Superior temporal gyrus (tissue), 1 donor: ENCODE results near the gene HOXA7.

Source experiments
- DNase-seq: peaks from one replicate; pipeline ENCODE4 v3.0.0-alpha.2; 2016; ENCODE audit errors: extremely low spot score

The HOXA7 gene

DNA sequence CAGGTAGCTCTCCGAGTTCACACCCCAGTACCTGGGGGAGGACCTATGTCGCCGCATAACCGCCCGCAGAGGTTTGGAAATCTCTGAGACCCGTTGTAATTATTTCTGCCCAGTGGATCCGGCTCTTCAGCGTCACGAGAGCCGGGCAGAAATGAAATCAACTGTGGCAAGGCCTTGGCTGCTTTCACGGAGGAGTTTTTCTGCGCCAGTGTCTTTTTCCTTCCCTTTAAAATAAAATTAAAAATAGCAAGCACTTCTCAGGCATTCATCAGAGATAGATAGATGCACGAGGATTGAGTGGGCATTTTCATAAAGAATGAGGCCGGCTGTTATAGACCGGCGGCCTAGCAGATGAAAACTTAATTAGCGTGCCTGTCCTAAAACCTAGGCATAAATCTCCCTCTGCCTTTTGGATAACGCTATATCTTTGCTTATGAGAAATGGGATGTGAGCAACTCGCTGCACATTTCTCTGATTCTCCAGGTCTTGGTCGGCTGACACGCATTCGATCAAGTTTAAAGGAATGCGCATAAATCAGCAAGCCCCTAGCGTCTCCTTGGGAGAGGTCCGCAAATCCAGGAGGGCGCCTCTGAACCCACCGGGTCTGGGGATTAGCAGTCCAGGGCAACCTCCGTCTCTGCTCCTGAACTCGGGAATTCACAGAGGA is 37.0 kb upstream of the HOXA7 start:
- no peak for DNase-seq

DNA sequence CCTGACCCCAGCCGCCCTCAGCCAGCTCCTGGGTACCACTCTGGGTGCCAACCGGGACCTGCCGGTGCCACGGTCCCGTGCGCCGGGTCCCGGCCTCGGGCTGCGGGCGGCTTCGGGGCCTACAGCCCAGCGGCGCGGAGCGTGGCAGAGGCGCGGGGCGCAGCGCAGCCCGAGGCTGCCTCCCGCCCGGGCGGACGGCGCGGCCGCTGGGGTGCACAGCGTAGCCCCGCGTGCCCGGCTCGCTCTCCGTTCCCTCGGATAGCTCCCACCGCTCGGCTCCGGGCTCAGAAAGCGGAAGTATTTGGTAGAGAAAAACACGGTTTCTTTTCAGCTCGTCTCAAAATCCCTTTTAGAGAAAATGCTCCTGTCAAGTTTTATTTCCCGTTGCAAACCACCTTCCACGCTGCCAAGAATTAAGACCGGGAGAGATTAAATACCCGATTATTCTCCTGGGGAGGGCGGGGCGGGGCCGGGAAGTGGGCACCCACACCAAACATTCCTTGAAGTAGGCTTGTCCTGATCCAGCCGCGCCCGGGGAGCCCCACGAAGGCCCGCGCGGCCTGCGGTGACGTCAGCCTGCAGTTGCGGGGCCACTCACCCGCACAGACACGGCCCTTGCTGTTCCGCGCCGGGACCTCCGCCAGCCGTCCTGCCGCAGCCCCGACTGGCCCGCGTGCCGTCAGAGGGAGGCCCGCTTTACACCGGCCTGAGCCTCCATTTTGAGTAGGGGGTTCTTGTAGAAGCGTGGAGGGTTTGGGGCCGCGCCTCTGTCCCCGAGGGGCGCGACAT is 36.3 kb upstream of the HOXA7 start:
- no peak for DNase-seq

DNA sequence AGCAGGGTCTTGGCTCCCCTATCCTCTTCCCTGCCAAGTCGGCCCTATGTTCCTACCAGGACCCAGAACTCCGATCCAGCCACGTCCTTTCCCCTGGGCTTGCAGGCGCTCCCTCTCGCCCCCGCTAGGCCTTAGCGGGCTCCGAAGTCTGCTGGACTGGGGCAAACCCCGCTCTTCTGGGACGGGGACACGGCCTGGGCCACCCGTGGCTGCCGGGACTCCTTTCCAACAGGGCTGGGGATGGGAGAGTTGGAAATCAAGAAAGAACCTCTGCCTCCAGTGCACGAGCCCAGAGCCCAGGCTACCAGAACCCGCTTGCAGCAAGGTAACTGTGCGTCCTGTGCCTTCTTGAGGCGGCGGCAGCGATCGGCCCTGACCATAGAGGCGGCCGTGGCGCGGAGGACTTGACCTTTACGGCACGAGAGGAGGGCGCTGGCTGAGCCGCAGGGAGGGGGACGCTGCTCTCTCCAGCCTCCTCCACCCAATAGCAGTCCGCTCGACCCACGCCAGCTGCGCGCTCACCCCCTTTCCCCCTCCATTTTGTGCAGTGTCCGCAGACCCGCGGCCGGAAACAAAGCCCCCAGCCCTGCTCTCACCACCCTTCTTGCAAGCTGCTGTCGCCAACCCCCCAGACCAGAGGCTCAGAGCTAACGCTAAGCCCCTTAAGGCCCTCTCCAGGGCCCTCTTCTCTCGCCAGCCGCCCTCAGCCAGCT is 35.5 kb upstream of the HOXA7 start:
- no peak for DNase-seq

DNA sequence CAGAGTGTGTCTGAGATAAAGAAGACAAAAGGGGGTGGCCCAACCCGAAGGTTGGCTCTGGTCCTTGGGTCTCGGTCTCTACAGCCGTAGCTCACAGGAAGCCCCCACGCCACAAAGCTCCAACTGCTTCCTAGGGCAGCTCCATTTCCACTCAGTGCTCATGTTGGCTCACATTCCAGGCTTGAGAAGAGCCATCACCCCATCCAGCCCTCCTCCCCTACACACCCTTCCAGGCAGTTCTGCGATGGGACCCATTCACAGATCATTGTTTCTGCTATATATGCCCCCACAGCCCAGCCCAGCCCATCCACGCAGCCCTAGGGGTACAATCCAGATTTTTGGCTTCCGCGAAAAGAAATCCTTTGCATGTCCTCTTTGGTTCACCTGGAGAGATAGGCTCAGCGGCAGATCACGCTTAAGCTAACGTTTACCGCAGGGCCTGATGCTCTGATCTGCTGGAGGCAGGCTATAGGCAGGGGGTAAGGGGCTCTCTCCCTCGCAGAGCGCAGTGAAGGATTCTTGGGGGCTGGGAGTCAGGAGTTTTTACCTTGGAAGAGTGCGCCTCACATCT is 34.8 kb upstream of the HOXA7 start:
- no peak for DNase-seq

DNA sequence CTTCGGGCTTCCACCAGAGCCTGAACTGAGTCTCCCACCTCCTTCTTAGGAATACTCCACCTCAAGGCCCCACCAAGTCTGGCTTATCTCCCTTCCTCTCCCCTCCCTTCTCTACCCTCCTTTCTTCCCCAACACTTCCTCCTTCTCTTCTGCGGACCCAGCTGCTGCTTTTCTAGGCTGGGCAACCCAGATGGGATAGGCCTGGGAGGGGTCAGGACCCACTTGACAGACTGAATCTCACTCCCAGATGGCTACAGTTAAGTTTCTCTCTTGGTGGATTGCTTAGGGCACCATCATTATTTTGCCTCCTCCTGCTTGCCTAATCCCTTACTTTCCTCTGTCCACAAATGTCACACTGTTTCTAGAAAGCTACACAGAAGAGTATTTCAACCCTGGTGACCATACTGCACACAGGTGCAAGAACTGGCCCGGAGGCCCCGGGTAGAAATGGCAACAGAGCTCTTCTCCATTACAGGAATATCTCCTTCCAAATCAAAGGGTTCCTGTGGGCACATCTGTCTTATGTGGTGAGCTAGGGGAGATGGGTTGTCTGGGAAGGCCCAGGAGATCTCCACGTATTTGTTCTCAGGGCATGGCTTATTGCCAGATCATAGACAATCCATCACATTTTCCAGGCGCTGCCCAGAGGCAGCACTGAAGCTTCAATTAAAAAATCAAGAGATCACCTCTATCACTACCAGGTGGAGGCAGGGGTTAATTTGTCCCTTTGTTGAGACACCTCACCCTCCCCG is 33.7 kb upstream of the HOXA7 start:
- DNase-seq = no peak

DNA sequence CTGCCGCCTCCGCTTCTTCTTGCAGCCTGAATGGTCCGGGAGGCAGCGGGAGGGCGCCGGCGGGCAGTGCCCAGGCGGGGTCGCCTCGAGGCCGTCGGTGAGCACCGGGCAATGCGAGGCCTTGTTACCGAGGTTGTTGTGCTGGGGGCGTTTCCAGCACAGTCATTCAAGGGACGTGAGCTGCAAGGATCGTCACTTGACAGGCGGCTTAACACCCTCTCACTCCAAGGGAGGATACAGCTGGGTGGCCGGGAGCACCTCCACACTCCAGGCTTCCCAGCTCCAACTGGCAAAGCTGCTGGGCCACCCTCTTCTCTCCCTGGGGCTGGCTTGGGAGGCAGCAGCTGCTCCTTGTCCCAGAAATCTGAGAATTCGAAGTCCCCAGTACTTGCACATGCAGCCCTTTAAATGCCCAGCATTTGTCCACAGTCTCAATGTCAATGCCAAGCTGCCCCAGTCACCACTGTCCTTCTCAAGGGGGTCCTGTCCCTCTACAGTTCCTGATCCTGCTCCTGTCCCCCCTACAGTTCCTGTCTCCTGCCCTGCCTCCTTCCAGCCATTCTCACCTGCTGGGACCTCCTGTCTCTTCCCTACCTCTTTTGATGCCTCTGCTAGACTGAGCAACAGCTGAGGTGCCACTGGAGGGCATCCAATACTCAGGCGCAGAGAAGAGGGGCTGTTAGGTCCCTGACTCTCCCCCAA is 33.0 kb upstream of the HOXA7 start:
- no peak for DNase-seq

DNA sequence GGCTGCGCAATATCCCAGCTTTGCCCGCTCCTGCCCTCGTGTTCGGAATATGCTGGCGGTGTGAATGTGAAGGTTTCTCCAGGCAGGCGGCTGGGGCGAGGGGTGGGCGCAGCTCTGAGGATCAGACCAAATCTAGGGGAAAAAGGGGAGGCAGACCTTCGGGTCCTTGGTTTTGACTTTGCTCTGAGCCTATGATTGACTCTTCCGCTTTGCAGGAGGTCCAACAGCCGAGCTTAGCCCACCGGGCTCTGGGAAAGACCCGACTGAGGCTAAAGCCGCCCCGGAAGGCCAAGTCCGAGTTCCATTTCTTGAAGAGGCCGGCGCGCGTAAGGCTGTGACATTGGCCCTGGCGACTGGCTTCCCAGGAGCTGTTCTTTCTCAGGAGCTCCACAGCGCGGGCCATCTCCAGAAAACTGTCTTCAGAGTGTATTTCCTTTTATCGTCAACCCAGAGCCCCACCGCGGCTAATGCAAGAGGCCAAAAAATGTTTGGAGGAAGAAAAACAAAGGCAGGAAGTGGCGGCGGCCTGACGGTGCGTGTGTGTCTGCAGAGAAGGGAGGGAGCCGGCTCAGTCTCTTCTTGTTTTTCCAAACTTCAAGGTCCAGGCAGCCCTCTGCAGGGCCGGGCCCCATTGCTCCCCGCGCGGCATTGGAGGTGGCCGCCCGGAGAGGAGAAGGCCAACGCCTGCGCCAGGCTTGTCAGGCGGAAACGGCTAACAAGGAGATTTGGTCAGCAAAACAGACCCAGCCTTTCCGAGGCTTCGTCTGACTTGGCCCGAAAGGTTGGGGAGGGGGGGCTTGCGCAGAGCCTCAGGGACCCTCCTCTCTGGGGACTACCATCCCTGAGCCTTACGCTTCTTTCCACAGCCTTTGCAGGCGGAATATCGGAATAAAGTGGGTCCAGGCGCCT is 32.2 kb upstream of the HOXA7 start:
- no peak for DNase-seq

DNA sequence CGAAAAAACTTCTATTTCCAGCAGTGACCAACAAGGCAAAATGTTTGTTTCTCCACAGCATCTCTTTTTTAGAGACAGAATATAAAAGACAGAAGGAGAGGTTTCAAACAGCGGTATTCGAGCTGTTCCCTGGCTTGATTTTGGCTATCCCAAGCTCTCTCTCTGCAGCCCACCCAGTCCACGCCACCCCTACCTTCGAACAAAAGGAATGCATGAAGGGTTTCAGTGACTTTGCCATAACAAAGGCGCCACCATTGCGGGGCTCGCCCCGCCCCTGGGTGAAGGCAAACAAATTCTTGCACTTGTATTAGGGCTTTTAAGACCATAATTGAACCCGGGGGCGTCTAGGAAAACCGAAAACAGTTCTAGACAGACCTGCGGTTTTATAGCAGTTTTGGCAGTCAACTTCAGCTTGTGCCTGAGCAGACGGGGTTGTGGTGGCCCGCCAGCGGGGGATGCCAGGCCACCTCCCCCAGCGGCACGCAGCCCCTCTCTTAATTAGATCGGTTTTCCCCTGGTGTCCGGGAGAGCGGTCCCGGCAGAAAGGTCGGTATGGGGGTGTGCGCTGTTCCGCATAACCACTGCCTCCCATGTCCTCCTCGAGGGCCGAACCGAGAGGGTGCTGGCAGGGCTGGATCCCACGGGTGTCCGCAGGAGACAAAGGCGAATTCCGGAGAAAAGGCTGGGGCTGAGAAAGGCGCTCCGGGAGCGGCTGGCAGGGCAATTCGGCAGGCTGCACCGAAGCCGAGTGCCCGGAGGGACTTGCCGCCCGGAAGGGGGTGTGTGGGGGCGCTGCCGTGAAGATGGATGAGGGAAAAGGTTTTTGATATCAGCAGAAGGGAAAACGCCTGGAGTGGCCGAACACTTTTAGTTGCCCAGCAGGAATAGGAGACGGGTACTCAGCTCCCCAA is 31.3 kb upstream of the HOXA7 start:
- no peak for DNase-seq

DNA sequence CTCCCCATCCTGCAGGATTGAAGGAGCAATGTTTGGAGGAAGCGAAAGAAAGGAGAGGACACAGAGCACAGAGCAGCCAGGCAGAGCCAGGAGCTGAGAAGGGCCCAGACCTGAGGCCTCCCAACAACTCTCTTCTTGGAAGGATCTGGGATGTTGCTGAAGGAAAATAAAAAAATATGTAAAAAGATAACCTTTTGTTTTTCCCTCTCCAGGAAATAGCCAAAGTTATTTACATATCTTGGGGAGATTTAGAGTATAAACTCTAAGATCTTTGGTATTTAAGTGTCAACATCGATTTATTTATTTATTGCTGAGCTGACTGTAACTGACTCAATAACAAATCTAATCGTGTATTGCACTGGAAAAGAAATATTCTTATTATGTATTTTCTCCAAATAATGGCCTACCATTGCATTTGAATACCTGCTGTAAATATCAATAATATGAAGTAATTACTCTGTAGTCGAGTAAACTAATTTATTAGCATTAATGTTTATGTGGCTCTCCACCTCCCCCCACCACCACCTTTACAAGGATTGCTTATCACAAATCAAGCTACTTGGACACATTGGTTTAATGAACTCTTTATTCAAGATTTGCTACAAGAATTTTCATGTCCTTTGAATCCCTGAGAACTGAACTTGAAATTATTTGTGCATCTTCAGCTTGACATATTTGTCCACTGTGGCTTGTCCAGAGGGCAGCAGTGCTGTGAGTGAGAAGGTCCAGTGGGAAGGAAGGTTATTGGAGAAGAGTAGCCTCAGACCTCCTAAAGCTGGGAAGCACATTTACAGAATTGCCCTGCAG is 30.4 kb upstream of the HOXA7 start:
- DNase-seq = no peak

DNA sequence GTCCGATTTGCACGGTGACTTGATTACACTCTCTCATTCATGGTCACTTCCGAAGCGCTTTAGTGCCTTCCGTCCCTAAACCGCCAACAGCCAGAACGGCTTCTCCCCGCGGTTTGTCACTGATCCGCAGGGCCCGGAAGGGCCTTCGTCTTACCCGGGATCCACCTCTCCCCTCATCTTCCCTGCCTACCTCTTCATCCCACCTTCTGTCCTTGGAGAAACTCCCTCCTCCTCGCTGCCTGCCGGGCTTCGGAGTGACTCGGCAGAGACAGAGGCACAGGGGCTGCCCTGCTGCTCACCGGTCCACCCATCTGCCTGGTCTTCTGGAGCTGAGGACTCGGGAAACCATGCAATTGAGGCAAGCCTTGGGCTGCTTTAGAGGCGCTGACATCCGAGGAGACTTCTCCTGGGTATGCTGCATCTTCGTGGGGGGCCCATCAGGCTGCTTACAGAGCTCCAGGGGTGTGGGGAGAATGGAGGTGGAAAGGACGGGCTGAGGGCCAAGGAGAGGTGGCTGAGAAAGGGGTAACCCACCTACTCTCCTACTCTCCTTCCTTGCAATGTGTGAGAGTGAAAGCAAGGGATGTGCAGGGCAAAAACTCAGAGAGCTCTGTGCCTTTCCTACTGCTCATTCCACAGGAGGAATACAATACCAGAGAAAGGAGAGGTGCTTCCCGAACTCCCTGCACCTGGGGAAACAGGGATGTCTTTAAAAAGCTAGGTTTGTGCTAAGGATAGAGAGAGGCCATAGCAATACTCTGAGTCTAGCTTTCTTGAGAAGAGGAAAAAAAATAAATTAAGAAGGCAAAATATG is 29.6 kb upstream of the HOXA7 start:
- DNase-seq = no peak

DNA sequence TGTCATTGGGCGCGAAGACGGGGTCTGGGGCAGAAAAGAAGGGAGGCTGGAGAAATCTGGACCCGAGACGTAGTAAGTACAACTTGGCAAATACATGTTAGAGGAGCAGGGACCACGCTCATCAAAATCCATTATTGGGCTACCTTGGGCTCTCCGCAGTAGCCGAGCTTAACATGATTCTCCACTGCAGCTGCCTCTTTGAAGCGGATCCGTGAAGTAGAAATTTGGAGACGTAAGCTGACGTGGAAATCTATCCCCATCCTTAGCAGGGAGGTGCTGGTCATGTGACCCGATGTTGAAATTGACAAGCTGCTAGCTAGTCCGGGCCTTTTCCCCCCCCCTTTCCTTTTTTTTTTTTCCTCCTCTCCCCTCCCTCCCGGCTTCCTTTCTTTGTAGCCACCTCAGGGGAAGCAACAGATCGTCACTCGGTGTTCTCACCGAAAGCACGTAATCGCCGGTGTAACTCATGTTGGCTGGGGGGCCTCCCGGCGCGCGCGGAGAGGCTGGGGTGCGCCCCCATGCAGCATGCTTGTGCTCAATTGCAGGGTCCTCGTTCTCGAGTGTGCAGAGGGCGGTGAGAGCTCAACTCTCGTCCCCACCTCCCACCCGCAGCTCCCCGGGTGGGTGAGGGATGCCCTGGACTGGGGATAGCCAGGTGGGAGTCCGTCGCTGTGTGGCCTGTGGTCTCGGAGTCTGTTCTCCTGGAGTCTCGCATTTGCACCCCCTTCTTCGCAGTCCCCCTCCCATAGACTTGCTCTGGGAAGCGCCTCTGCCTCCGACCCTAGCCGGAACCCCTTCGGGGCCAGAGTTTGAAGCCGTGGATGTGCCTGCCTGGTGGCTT is 28.8 kb upstream of the HOXA7 start, which contains the start of gene HOXA11:
Gene HOXA11 (minus strand): TSS at position 220 of the 841 bp plus-strand sequence. CDS start 88 bp downstream, at position 132.
- no peak for DNase-seq

DNA sequence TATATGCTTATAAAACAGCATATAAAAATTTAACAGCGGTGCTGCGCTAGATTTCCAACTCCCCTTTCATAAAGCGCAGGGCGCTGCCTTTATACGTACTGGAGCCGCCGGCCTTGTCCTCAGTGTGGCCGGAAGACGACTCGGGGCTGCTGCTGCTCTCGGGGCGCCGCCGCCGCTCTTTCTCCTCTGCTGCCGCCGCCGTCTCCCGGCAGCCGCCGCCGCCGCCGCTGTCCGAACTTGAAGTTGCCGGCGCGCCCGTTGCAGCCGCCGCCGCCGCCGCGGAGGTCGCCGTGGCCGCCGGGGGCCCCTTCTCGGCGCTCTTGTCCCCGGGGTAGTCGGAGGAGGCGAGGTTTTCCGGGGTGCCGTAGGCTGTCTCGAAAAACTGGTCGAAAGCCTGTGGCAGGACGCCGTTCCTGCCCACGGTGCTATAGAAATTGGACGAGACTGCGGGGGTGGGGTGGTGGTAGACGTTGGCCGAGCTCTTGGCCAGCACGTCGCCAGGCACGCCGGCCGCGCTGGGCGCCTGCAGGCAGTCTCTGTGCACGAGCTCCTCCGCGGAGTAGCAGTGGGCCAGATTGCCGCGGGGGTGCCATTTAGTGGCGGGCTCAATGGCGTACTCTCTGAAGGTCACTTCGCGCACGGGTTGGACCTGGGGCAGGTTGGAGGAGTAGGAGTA is 28.0 kb upstream of the HOXA7 start:
- DNase-seq = no peak

DNA sequence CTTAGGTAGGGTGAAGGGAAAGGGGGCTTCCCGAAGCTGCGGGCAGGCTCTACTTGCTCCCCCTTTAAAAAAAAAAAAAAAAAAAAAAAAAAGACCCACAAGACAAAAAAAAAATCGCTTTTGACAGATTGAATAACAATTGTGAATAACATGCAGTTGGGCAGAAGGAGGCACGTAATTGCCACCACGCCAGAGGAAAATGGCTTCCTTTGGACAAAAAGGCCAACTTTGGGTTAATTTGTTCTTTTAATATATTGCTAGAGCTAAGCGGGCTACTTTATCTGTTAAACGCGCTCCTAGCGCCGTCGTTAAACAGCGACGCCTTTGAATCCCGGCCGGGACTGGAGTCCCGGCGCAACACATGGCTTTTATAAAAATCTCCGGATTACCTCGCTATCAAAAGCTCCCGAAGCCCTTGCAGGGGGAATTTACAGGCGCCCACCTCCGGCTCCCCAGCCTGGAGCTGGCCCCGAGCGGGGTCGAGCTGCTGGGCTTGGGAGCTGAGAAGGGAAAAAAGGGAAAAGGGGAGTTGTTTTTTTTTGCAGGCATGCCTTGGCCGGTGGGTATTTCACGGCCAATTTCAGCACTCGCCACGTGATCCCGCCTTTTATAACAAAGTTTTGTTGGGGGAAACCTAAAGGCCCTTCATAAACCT is 27.3 kb upstream of the HOXA7 start:
- DNase-seq = no peak

DNA sequence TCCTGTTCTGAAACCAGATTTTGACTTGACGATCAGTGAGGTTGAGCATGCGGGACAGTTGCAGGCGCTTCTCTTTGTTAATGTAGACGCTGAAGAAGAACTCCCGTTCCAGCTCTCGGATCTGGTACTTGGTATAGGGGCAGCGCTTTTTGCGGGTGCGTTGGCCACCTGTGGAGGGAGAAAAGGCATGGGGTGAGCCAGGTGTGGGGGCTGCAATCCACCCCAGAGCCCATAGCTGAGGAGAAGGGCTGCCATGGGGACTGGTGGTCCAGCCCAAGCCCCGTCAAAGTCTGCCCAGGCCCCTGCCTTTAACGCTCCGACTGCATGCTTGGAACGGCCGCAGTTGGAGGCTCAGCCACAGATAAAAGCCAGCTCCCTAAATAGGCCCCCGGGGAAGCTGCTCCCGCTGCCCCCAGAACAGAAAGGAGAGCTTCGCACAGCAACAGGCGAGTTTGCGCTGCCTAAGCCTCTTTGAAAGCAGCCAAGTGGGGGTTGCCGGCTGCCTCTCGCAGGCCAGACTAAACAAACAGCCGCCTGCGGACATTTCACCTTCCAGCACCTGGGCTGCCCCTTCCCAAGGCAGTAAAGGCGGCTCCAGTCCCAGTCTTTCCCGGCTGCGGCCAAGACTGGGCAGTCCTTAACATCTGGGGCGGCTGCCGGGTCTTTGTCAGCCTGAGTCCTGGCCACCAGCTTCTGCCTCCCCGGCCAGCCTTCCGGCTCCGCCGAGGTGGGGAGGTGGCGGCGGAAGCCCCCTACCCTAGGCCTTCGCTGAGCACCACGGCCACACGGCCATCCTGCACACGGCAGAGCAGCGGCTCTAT is 26.6 kb upstream of the HOXA7 start:
- no peak for DNase-seq
